Body of pancreas (tissue), 4 donors: Measurements from ENCODE around the gene PPP4R4.

Experiments
- POLR2A ChIP-seq, 3 donors: fragments of 450-650 bp; IDR thresholded peaks; one replicate each; pipeline ENCODE4 v1.6.1; 2016; ENCODE audit warnings: antibody characterized with exemption in 3 of 3, mild to moderate bottlenecking in 2 of 3
- TF ChIP-seq, protein P1 (sequence below), 7 experiments: fragments of 450-650 bp in 4 of 7; fragments of 200-600 bp in 3 of 7; sonication (generic) in 3 of 7; IDR thresholded peaks; one replicate each; pipeline ENCODE4 v1.5.1; 2016 to 2019; ENCODE audit warnings: antibody characterized with exemption in 7 of 7

DNA sequence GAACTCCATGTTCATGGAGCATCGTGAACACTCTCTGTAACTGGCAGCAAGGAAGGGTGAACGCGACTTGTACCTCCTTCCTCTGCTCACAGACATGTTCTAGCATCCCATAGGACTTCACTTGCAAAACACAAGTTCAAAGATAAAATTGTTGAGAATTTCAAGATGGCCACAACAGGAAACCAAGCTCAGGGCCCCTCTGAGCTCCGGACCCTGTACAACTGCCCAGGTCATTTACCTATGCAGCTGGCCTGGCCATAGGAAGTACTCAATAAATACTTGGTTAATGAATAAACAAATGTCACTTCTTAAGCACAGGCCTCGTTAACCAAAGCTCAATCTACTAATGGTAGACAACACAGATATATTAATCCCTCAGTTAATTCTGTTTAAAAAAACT lies 11.7 kb upstream of the PPP4R4 start:
- TF ChIP-seq, protein P1, sequence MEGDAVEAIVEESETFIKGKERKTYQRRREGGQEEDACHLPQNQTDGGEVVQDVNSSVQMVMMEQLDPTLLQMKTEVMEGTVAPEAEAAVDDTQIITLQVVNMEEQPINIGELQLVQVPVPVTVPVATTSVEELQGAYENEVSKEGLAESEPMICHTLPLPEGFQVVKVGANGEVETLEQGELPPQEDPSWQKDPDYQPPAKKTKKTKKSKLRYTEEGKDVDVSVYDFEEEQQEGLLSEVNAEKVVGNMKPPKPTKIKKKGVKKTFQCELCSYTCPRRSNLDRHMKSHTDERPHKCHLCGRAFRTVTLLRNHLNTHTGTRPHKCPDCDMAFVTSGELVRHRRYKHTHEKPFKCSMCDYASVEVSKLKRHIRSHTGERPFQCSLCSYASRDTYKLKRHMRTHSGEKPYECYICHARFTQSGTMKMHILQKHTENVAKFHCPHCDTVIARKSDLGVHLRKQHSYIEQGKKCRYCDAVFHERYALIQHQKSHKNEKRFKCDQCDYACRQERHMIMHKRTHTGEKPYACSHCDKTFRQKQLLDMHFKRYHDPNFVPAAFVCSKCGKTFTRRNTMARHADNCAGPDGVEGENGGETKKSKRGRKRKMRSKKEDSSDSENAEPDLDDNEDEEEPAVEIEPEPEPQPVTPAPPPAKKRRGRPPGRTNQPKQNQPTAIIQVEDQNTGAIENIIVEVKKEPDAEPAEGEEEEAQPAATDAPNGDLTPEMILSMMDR (IDR thresholded peaks at IDR 0.05): no peak
- no peak for TF ChIP-seq POLR2A (IDR thresholded peaks at IDR 0.05)
